ENCODE data around the gene AKTIP. TPM values are rescaled to one million over a fixed set of nuclear protein-coding genes. Genes with fewer than 3 reads are reported as not detected.
"Not testable (repeated sequence)": the region's sequence is repeated elsewhere in the genome, so short reads cannot be mapped to it uniquely, and the experiment has no call there.

Gene AKTIP
- polyA plus RNA-seq (ENCODE audit: insufficient read length) = 53.3 TPM
- long read RNA-seq, donor 1, transcript AKTIP-214 (1 exons, 2,321 nt) = major isoform, 7 of 12 reads
- long read RNA-seq, donor 1, partial matches to known transcripts = 0 of 12 reads
- long read RNA-seq, donor 1, other reads (novel, unspliced or antisense) = 5 of 12 reads
- long read RNA-seq, donor 2, transcript AKTIP-214 (1 exons, 2,321 nt) = major isoform, 11 of 13 reads
- long read RNA-seq, donor 2, partial matches to known transcripts = 0 of 13 reads
- long read RNA-seq, donor 2, other reads (novel, unspliced or antisense) = 0 of 13 reads
- long read RNA-seq, donor 3, transcript AKTIP-214 (1 exons, 2,321 nt) = major isoform, 6 of 15 reads
- long read RNA-seq, donor 3, partial matches to known transcripts = 0 of 15 reads
- long read RNA-seq, donor 3, other reads (novel, unspliced or antisense) = 5 of 15 reads
- long read RNA-seq, donor 4, partial matches to known transcripts = 0 of 1 reads
- long read RNA-seq, donor 4, other reads (novel, unspliced or antisense) = 0 of 1 reads
- long read RNA-seq, donor 5, transcript AKTIP-214 (1 exons, 2,321 nt) = major isoform, 5 of 14 reads
- long read RNA-seq, donor 5, partial matches to known transcripts = 0 of 14 reads
- long read RNA-seq, donor 5, other reads (novel, unspliced or antisense) = 6 of 14 reads
- long read RNA-seq, donor 6, transcript AKTIP-214 (1 exons, 2,321 nt) = major isoform, 9 of 9 reads
- long read RNA-seq, donor 6, partial matches to known transcripts = 0 of 9 reads
- long read RNA-seq, donor 6, other reads (novel, unspliced or antisense) = 0 of 9 reads
- long read RNA-seq, donor 7, transcript AKTIP-214 (1 exons, 2,321 nt) = major isoform, 8 of 19 reads
- long read RNA-seq, donor 7, partial matches to known transcripts = 0 of 19 reads
- long read RNA-seq, donor 7, other reads (novel, unspliced or antisense) = 5 of 19 reads
- long read RNA-seq, donor 8, partial matches to known transcripts = 0 of 2 reads
- long read RNA-seq, donor 8, other reads (novel, unspliced or antisense) = 0 of 2 reads

- peak; percentile 19 for DNase-seq
These were observed at the start of gene AKTIP for GRCh38 chr16:53502331-53503269. TSS of gene AKTIP (minus strand) at chr16:53503209. CDS start at chr16:53500259, 2,950 bp downstream.

- DNase-seq = peak; percentile 86
These were observed 47.1 kb upstream of the AKTIP start for GRCh38 chr16:53549970-53550690.

GRCh38 chr16:53546988-53547391 is 44.0 kb upstream of the AKTIP start:
- DNase-seq = no peak

GRCh38 chr16:53545433-53545832 is 42.4 kb upstream of the AKTIP start:
- DNase-seq = no peak

GRCh38 chr16:53542283-53542682 is 39.3 kb upstream of the AKTIP start:
- DNase-seq = no peak

GRCh38 chr16:53541326-53541725 is 38.3 kb upstream of the AKTIP start:
- no peak for DNase-seq

- DNase-seq = not testable (repeated sequence)
These were observed 37.0 kb upstream of the AKTIP start for GRCh38 chr16:53539759-53540718.

GRCh38 chr16:53539346-53539745 is 36.3 kb upstream of the AKTIP start:
- DNase-seq = not testable (repeated sequence)

GRCh38 chr16:53537626-53538025 is 34.6 kb upstream of the AKTIP start:
- no peak for DNase-seq

- no peak for DNase-seq
These were observed 31.2 kb upstream of the AKTIP start for GRCh38 chr16:53534206-53534605.

- no peak for DNase-seq
These were observed 27.7 kb upstream of the AKTIP start for GRCh38 chr16:53530741-53531140.

GRCh38 chr16:53530046-53530445 is 27.0 kb upstream of the AKTIP start:
- no peak for DNase-seq

GRCh38 chr16:53529513-53529912 is 26.5 kb upstream of the AKTIP start:
- no peak for DNase-seq

GRCh38 chr16:53528797-53529196 is 25.8 kb upstream of the AKTIP start:
- DNase-seq = no peak

GRCh38 chr16:53523971-53524548 is 21.1 kb upstream of the AKTIP start:
- no peak for DNase-seq

GRCh38 chr16:53523126-53523804 is 20.3 kb upstream of the AKTIP start:
- no peak for DNase-seq

- no peak for DNase-seq
These were observed 16.5 kb upstream of the AKTIP start for GRCh38 chr16:53519417-53520091.

Data from left kidney (tissue), 8 donors.